GM23338 (cell line): ENCODE measurements around the gene IRF2BP2. TPM values are rescaled to one million over a fixed set of nuclear protein-coding genes. Genes with fewer than 3 reads are reported as not detected.

Source experiments
- ATAC-seq: fragments of 200-7000 bp; cut with Tn5 transposase; 3 replicates; pipeline ENCODE4 v1.9.1; 2020
- DNase-seq: peaks from one replicate; pipeline ENCODE4 v3.0.0-alpha.2; 2015; ENCODE audit warnings: low spot score
- H2AFZ ChIP-seq: fragments of 200-600 bp; sonication (generic); 2 replicates; pipeline ENCODE4 v1.8.0; 2016; ENCODE audit warnings: antibody characterized with exemption, mild to moderate bottlenecking, moderate library complexity
- H3F3A ChIP-seq: fragments of 200-600 bp; sonication (generic); replicated peaks from 2 replicates; pipeline ENCODE4 v1.8.0; 2017; ENCODE audit warnings: antibody characterized with exemption, mixed run types, low read depth
- H3K27ac ChIP-seq: fragments of 200-600 bp; sonication (generic); 2 replicates; pipeline ENCODE4 v1.6.1; 2016; ENCODE audit warnings: low read depth
- H3K27me3 ChIP-seq: fragments of 200-600 bp; sonication (generic); 2 replicates; pipeline ENCODE4 v1.8.0; 2016; ENCODE audit warnings: mild to moderate bottlenecking, mixed run types, moderate library complexity; ENCODE audit not compliant: insufficient read depth
- H3K36me3 ChIP-seq: fragments of 200-600 bp; sonication (generic); 2 replicates; pipeline ENCODE4 v1.8.0; 2016; ENCODE audit warnings: mild to moderate bottlenecking; ENCODE audit not compliant: insufficient read depth
- H3K4me1 ChIP-seq: fragments of 200-600 bp; sonication (generic); 2 replicates; pipeline ENCODE4 v1.8.0; 2016; ENCODE audit warnings: mild to moderate bottlenecking, moderate library complexity; ENCODE audit not compliant: insufficient read depth
- H3K4me2 ChIP-seq: fragments of 200-600 bp; sonication (generic); 2 replicates; pipeline ENCODE4 v1.7.1; 2017; ENCODE audit warnings: mixed run types
- H3K4me3 ChIP-seq: fragments of 200-600 bp; sonication (generic); 2 replicates; pipeline ENCODE4 v1.6.1; 2016; ENCODE audit warnings: mixed run types
- H3K79me2 ChIP-seq: fragments of 200-600 bp; sonication (generic); replicated peaks from 2 replicates; pipeline ENCODE4 v1.8.0; 2017; ENCODE audit warnings: mild to moderate bottlenecking; ENCODE audit not compliant: insufficient read depth
- H3K9me2 ChIP-seq: fragments of 200-600 bp; sonication (generic); 2 replicates; pipeline ENCODE4 v1.8.0; 2017; ENCODE audit not compliant: insufficient read depth
- H4K20me1 ChIP-seq: fragments of 200-600 bp; sonication (generic); replicated peaks from 2 replicates; pipeline ENCODE4 v1.8.0; 2017; ENCODE audit warnings: mild to moderate bottlenecking; ENCODE audit not compliant: insufficient read depth
- H3K27ac Mint-ChIP-seq: 2 replicates; pipeline ENCODE4 v1.8.0; 2020; ENCODE audit warnings: inconsistent platforms, mild to moderate bottlenecking, moderate library complexity, mixed read lengths
- H3K27me3 Mint-ChIP-seq: 3 replicates; pipeline ENCODE4 v1.8.0; 2022; ENCODE audit warnings: low read depth, mild to moderate bottlenecking, moderate library complexity, mixed read lengths, inconsistent platforms; ENCODE audit not compliant: insufficient read depth, poor library complexity
- H3K36me3 Mint-ChIP-seq: 3 replicates; pipeline ENCODE4 v1.8.0; 2021; ENCODE audit warnings: low read depth, mild to moderate bottlenecking, inconsistent platforms, moderate library complexity, mixed read lengths
- H3K4me1 Mint-ChIP-seq: 3 replicates; pipeline ENCODE4 v1.8.0; 2020; ENCODE audit warnings: mild to moderate bottlenecking, inconsistent platforms, mixed read lengths
- H3K4me3 Mint-ChIP-seq: 3 replicates; pipeline ENCODE4 v1.8.0; 2021; ENCODE audit warnings: moderate library complexity, mild to moderate bottlenecking, inconsistent platforms, mixed read lengths
- H3K9me3 Mint-ChIP-seq: 3 replicates; pipeline ENCODE4 v1.8.0; 2020; ENCODE audit warnings: moderate library complexity, mild to moderate bottlenecking, inconsistent platforms, mixed read lengths
- CREB1 ChIP-seq: fragments of 250-450 bp; sonication (Bioruptor Pico); IDR thresholded peaks from 2 replicates; pipeline ENCODE4 v1.5.0; 2020; ENCODE audit warnings: low read depth, mild to moderate bottlenecking, moderate library complexity
- CTCF ChIP-seq, 2 experiments: fragments of 200-600 bp in 1 of 2; sonication (generic) in 1 of 2; conservative IDR thresholded peaks; 2 replicates each; pipeline versions ENCODE4 v1.5.1 to v1.6.1; 2016 to 2017; ENCODE audit warnings: antibody characterized with exemption in 2 of 2, low read depth in 2 of 2, mild to moderate bottlenecking in 2 of 2, moderate library complexity in 1 of 2
- ETS1 ChIP-seq: IDR thresholded peaks from 2 replicates; pipeline ENCODE4 v1.6.1; 2016; ENCODE audit warnings: antibody characterized with exemption
- JUNB ChIP-seq: IDR thresholded peaks from one replicate; pipeline ENCODE4 v1.6.1; 2016; ENCODE audit warnings: antibody characterized with exemption; ENCODE audit not compliant: unreplicated experiment
- POLR2AphosphoS5 ChIP-seq: IDR thresholded peaks from 2 replicates; pipeline ENCODE4 v1.6.1; 2016; ENCODE audit warnings: antibody characterized with exemption, low read depth
- REST ChIP-seq: IDR thresholded peaks from one replicate; pipeline ENCODE4 v1.6.1; 2018; ENCODE audit warnings: antibody characterized with exemption; ENCODE audit not compliant: unreplicated experiment
- polyA plus RNA-seq: library from polyadenylated mRNA; unstranded; fragments of >200 nt; fragmentation: Nextera tagmentation; extraction: Ambion mirVana; gene quantifications from 2 replicates; pipeline ENCODE4 v1.2.1, GENCODE V29; 2016
- total RNA-seq: library from RNA; depleted of rRNA; stranded (reverse); fragments of >200 nt; shearing (Covaris generic); gene quantifications from 2 replicates; pipeline ENCODE4 v1.2.3, GENCODE V29; 2014

The IRF2BP2 gene
- total and polyA plus RNA-seq, 2 experiments from 2014 or later: 19.4 to 62.4 TPM

- Mint-ChIP-seq H3K4me1 (peaks cover 44% of the 10 kb centered on the region), H3K27me3 (peaks cover 4% of the 10 kb centered on the region), H3K27ac (peak overlapping the region; percentile 91), H3K36me3 (peaks cover 13% of the 10 kb centered on the region; the same call in 2 of the 3 replicates), H3K9me3 (peaks cover 10% of the 10 kb centered on the region; the same call in 2 of the 3 replicates), H3K4me3 (peak overlapping the region; percentile 79)
- H3K27me3 ChIP-seq: no peaks in the 10 kb centered on the region
- H3K36me3 ChIP-seq: no peaks in the 10 kb centered on the region; the same call in 1 of the 2 replicates
- H3K4me1 ChIP-seq: peaks cover 55% of the 10 kb centered on the region
- H3K79me2 ChIP-seq: peaks cover 30% of the 10 kb centered on the region
- no peaks in the 10 kb centered on the region for H3F3A ChIP-seq
- DNase-seq (peak; percentile 89), ATAC-seq (peak; percentile 92)
- peak overlapping the region; percentile 96 for H3K27ac ChIP-seq
- H3K9me2 ChIP-seq: 0 out of 2 replicates have a peak, but pooled peaks cover 7% of the 10 kb centered on the region
- TF ChIP-seq CREB1 (CRISPR knock-in tag) (no peak), POLR2AphosphoS5 (peak; percentile 60)
- peak overlapping the region; percentile 57 for H3K4me3 ChIP-seq
- H2AFZ ChIP-seq: 0 out of 2 replicates have a peak overlapping the region, but pooled peaks have one; percentile 10
- peak overlapping the region; percentile 80 for H3K4me2 ChIP-seq
- H4K20me1 ChIP-seq: peaks cover 8% of the 10 kb centered on the region
Measured at GRCh38 chr1:234599617-234600417, 10.2 kb downstream of the IRF2BP2 start.

GRCh38 chr1:234598974-234599616 lies 10.9 kb downstream of the IRF2BP2 start:
- Histone ChIP-seq H2AFZ (no peak overlapping the region), H3K4me1 (peaks cover 49% of the 10 kb centered on the region), H3K79me2 (peaks cover 23% of the 10 kb centered on the region), H3K27me3 (no peaks in the 10 kb centered on the region), H3K9me2 (0 out of 2 replicates have a peak, but pooled peaks cover 7% of the 10 kb centered on the region), H3K27ac (peak overlapping the region; percentile 80), H3K4me2 (peak overlapping the region; percentile 80), H3K4me3 (peak overlapping the region; percentile 57), H3F3A (no peaks in the 10 kb centered on the region), H4K20me1 (peaks cover 2% of the 10 kb centered on the region; the same call in 1 of the 2 replicates), H3K36me3 (no peaks in the 10 kb centered on the region)
- Mint-ChIP-seq H3K4me3 (peak overlapping the region; percentile 79), H3K4me1 (peaks cover 40% of the 10 kb centered on the region), H3K9me3 (peaks cover 17% of the 10 kb centered on the region), H3K27me3 (peaks cover 4% of the 10 kb centered on the region), H3K27ac (peak overlapping the region; percentile 91), H3K36me3 (peaks cover 15% of the 10 kb centered on the region)
- ATAC-seq: no peak
- TF ChIP-seq CREB1 (CRISPR knock-in tag) (no peak), JUNB (no peak)
- no peak for DNase-seq

- Histone ChIP-seq H3K36me3 (no peaks in the 10 kb centered on the region), H3K79me2 (peaks cover 11% of the 10 kb centered on the region), H3F3A (no peaks in the 10 kb centered on the region), H3K4me2 (no peak overlapping the region), H3K9me2 (0 out of 2 replicates have a peak, but pooled peaks cover 7% of the 10 kb centered on the region), H3K27ac (no peak overlapping the region), H3K27me3 (no peaks in the 10 kb centered on the region), H2AFZ (no peak overlapping the region), H3K4me3 (no peak overlapping the region), H3K4me1 (peaks cover 37% of the 10 kb centered on the region), H4K20me1 (no peaks in the 10 kb centered on the region)
- no peak overlapping the region for H3K27ac Mint-ChIP-seq
- TF ChIP-seq ETS1: no peak
- TF ChIP-seq CTCF (conservative IDR thresholded peaks at IDR 0.05; ENCODE audit: low read depth in 2 of 2): peak; percentile 69 to 80
- TF ChIP-seq REST: no peak
- no peak for ATAC-seq
- H3K36me3 Mint-ChIP-seq: peaks cover 11% of the 10 kb centered on the region
- H3K9me3 Mint-ChIP-seq: peaks cover 20% of the 10 kb centered on the region
- peaks cover 3% of the 10 kb centered on the region for H3K27me3 Mint-ChIP-seq
- peaks cover 32% of the 10 kb centered on the region for H3K4me1 Mint-ChIP-seq
- H3K4me3 Mint-ChIP-seq: no peak overlapping the region
- DNase-seq: peak; percentile 63
Measured at GRCh38 chr1:234597894-234598293, 12.1 kb downstream of the IRF2BP2 start.
